A673 (cell line): ENCODE data around the gene PTPRR. TPM values are rescaled to one million over a fixed set of nuclear protein-coding genes. Genes with fewer than 3 reads are reported as not detected.

ENCODE experiments used
- BruUV-seq: library from RNA; stranded (reverse); fragments of 400-500 nt; replicated peaks from 2 replicates; lab custom pipeline; 2021; lab: Mats Ljungman, UMichigan
- CTCF ChIA-PET: fragments of 300-600 bp; sonication (Branson Sonifier 250); formaldehyde crosslinking; loops from one replicate; lab custom pipeline; 2022; ENCODE audit warnings: antibody characterized with exemption; lab: Charles Lee
- POLR2A ChIA-PET: fragments of 300-600 bp; sonication (Branson Sonifier 250); formaldehyde crosslinking; loops from one replicate; lab custom pipeline; 2022; ENCODE audit warnings: antibody characterized with exemption; ENCODE audit not compliant: low non-redundant PET; lab: Charles Lee
- DNase-seq: peaks from one replicate; pipeline ENCODE4 v3.0.0-alpha.2; 2015; ENCODE audit warnings: low spot score
- H3K27ac ChIP-seq: fragments of 200-600 bp; sonication (generic); 2 replicates; pipeline ENCODE4 v1.5.1; 2016; ENCODE audit warnings: mixed run types, low read depth, mild to moderate bottlenecking, mixed read lengths, antibody characterized with exemption, low read length; ENCODE audit not compliant: poor library complexity, severe bottlenecking
- H3K27me3 ChIP-seq: fragments of 200-600 bp; sonication (generic); replicated peaks from 2 replicates; pipeline ENCODE4 v1.6.1; 2017; ENCODE audit warnings: mixed run types, low read depth, mild to moderate bottlenecking, mixed read lengths, antibody characterized with exemption, low read length; ENCODE audit not compliant: insufficient read depth, poor library complexity
- H3K36me3 ChIP-seq: fragments of 200-600 bp; sonication (generic); 2 replicates; pipeline ENCODE4 v1.6.1; 2016; ENCODE audit warnings: mixed run types, mild to moderate bottlenecking, mixed read lengths, antibody characterized with exemption, low read length; ENCODE audit not compliant: insufficient read depth, poor library complexity, severe bottlenecking
- H3K4me1 ChIP-seq: fragments of 200-600 bp; sonication (generic); 2 replicates; pipeline ENCODE4 v1.6.1; 2017; ENCODE audit warnings: mixed run types, mild to moderate bottlenecking, mixed read lengths, antibody characterized with exemption, low read length; ENCODE audit not compliant: insufficient read depth, poor library complexity, severe bottlenecking
- H3K4me3 ChIP-seq: fragments of 200-600 bp; sonication (generic); 2 replicates; pipeline ENCODE4 v1.5.1; 2016; ENCODE audit warnings: low read depth, mixed run types, mild to moderate bottlenecking, mixed read lengths, low read length; ENCODE audit not compliant: poor library complexity, severe bottlenecking
- H3K9me3 ChIP-seq: fragments of 200-600 bp; sonication (generic); 2 replicates; pipeline ENCODE4 v1.6.1; 2016; ENCODE audit warnings: mixed run types, low read depth, mild to moderate bottlenecking, mixed read lengths, antibody characterized with exemption, low read length; ENCODE audit not compliant: poor library complexity, severe bottlenecking
- EZH2 ChIP-seq: fragments of 200-600 bp; sonication (generic); IDR thresholded peaks from 2 replicates; pipeline ENCODE4 v1.6.1; 2017; ENCODE audit warnings: borderline replicate concordance, low read depth, mild to moderate bottlenecking, mixed read lengths, antibody characterized with exemption, low read length; ENCODE audit not compliant: poor library complexity, severe bottlenecking
- intact Hi-C: fragments of 100-400 bp; cut with micrococcal nuclease; formaldehyde crosslinking; loops from one replicate; pipeline ENCODE4 v1.10.0; 2022; ENCODE audit not compliant: unreplicated experiment
- total RNA-seq: library from RNA; stranded (reverse); gene quantifications from 2 replicates; pipeline ENCODE4 v1.2.3, GENCODE V29; 2021
- TF ChIP-seq, protein P1 (sequence below): fragments of 300-800, 200-600 bp; sonication (generic); conservative IDR thresholded peaks from 2 replicates; pipeline ENCODE4 v1.5.1; 2017; ENCODE audit warnings: low read depth, mild to moderate bottlenecking, antibody characterized with exemption, low read length, moderate library complexity, mixed read lengths

PTPRR gene
- total RNA-seq, 1 experiment from 2014 or later = not detected

DNA sequence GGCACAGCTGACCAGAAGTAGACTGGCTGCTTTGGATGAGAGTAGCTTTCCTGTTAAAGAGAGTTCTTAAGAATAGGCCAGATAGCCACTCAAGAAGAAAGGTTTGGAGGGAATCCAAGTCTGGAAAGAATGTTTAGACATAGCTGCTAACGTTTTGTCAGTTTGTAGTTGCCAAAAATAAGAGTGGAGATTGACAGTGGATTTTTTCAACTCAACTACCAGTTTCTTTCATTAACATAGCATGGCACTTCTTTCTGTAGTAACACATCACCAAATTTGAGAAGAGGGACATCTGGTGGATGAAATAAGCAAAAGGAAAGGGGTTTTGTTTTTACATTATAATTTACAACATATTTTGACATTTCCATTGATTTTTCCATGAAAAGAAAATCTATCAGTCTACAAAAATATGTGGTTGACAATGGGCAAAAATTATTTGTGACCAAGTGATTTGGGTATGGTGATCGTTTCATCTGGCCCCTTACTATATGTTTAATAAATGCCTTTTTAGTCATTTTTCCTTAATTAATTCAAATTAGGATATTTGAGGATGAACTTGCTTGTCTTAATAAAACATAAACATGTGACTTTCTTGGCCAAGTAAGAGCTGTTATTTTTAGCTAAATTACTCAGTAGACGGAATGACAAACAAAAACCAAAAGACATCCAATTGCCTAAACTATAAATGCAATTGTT lies 71.1 kb downstream of the PTPRR start:
- intact Hi-C loops = loop anchor here (2.0 kb wide), 1 partner anchor 117 kb away; no protein-coding TSS in a partner anchor
- BruUV-seq = no TSS peak
- Histone ChIP-seq H3K4me3 (no peak overlapping the region), H3K27me3 (no peaks in the 10 kb centered on the region), H3K9me3 (no peaks in the 10 kb centered on the region), H3K36me3 (no peaks in the 10 kb centered on the region), H3K27ac (no peak overlapping the region), H3K4me1 (peaks cover 29% of the 10 kb centered on the region)
- ChIA-PET POLR2A (no interaction called here), CTCF (no interaction called here)
- TF ChIP-seq, protein P1, sequence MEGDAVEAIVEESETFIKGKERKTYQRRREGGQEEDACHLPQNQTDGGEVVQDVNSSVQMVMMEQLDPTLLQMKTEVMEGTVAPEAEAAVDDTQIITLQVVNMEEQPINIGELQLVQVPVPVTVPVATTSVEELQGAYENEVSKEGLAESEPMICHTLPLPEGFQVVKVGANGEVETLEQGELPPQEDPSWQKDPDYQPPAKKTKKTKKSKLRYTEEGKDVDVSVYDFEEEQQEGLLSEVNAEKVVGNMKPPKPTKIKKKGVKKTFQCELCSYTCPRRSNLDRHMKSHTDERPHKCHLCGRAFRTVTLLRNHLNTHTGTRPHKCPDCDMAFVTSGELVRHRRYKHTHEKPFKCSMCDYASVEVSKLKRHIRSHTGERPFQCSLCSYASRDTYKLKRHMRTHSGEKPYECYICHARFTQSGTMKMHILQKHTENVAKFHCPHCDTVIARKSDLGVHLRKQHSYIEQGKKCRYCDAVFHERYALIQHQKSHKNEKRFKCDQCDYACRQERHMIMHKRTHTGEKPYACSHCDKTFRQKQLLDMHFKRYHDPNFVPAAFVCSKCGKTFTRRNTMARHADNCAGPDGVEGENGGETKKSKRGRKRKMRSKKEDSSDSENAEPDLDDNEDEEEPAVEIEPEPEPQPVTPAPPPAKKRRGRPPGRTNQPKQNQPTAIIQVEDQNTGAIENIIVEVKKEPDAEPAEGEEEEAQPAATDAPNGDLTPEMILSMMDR = peak; percentile 71
- no peak for TF ChIP-seq EZH2
- DNase-seq = peak; percentile 55

DNA sequence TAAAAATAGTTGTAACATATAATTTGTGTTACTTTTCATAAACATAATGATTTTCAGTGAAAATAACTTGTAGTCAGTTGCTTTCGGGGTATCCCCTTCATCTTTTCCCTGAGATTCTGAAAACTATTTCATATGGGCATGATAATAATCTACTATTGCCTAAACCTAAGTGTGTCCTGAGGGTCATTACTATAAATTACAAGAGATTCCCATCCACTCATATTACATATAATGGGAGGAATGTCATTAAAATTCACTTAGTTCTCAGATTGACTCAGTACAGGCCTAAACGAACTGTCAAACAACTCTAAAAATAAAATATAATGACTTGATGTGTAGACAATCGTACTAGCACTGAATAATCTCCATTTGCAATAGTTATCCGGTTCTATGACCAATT lies 72.7 kb downstream of the PTPRR start:
- Histone ChIP-seq H3K4me1 (peaks cover 18% of the 10 kb centered on the region), H3K9me3 (no peaks in the 10 kb centered on the region), H3K27ac (no peak overlapping the region), H3K4me3 (no peak overlapping the region), H3K36me3 (no peaks in the 10 kb centered on the region), H3K27me3 (no peaks in the 10 kb centered on the region)
- intact Hi-C loops = loop anchor here (2.0 kb wide), 1 partner anchor 115 kb away; no protein-coding TSS in a partner anchor
- ChIA-PET POLR2A (no interaction called here), CTCF (no interaction called here)
- BruUV-seq = no TSS peak
- TF ChIP-seq, protein P1 = no peak
- TF ChIP-seq EZH2 = no peak
- no peak for DNase-seq

DNA sequence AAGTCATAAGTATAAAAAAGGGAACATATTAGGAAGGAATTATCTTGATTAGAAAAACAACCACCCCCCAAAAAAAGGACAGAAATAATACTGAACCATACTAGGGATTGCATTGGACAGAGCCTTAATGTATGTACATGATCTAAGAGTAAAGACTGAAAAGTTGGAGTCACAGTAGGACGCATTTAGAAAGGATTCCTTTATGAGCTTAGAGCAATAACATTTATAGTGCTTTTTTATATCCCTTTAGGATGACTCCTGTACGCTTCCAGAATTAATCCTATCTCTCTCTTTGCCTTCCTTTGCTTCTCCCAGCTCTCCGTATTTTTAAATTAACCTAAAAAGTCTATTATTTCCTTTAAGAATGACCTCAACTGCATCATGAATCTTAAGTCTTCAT lies 75.3 kb downstream of the PTPRR start:
- Histone ChIP-seq H3K27ac (no peak overlapping the region), H3K4me1 (peaks cover 6% of the 10 kb centered on the region), H3K27me3 (no peaks in the 10 kb centered on the region), H3K4me3 (no peak overlapping the region), H3K36me3 (no peaks in the 10 kb centered on the region), H3K9me3 (no peaks in the 10 kb centered on the region)
- no TSS peak for BruUV-seq
- intact Hi-C loops = no loop called here
- POLR2A ChIA-PET = no interaction called here
- no peak for TF ChIP-seq EZH2
- TF ChIP-seq, protein P1 = no peak
- CTCF ChIA-PET = no interaction called here
- DNase-seq = no peak
